HG03558 (cell line): Measurements from ENCODE around the gene HYI.

ENCODE experiments used
- ATAC-seq: cut with Tn5 transposase; IDR thresholded peaks from one replicate; pipeline ENCODE4 v1.9.1; 2021; ENCODE audit warnings: moderate number of reproducible peaks; ENCODE audit not compliant: unreplicated experiment; ENCODE audit errors: extremely low read depth

HYI gene

DNA sequence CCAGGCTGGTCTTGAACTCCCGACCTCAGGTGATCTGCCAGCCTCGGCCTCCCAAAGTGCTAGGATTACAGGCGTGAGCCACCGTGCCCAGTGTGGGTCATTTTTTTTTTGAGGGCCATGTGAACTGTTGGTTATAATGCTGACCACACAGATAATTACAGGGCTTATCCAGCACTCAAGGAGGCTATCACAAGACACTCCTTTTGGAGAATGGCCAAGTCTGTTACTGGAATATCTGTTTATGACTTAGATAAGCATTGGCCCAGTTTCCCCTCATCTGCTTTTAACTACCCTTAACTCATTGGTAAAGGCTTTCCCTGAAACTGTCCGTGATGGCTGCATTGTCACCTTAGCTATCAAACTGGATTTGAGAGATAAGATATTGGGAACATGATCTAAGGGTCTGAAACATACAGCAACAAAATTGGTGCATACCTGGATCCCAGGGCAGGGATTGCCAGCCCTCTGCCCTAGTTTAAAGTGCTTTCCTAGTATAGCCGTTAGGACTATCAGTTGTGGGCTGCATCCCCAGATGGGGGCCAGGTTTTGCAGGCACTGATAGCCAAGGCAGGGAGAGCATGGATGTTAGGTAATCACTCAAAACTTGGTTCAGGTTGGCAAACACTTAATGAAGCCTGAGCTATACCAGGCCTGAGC lies 48.4 kb downstream of the HYI start:
- ATAC-seq = no peak

DNA sequence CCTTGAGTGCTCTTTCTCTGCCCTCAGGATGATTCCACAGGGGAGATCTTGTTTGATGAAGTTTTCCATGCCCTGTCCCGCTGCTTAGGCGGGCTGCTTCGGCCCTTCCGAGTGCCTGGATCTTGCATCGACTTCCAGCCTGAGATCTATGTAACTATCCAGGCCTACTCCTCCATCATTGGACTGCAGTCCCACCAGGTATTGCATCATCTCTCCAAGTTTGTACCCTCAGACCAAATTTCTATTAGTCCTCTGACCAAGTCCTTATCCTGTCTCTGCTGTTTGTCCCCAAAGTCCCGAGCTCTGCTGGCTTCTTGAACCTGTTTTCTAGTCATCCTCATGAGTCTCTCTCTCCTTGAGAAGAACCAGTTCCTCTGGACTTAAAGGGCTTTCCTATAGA lies 49.4 kb downstream of the HYI start:
- ATAC-seq = no peak

DNA sequence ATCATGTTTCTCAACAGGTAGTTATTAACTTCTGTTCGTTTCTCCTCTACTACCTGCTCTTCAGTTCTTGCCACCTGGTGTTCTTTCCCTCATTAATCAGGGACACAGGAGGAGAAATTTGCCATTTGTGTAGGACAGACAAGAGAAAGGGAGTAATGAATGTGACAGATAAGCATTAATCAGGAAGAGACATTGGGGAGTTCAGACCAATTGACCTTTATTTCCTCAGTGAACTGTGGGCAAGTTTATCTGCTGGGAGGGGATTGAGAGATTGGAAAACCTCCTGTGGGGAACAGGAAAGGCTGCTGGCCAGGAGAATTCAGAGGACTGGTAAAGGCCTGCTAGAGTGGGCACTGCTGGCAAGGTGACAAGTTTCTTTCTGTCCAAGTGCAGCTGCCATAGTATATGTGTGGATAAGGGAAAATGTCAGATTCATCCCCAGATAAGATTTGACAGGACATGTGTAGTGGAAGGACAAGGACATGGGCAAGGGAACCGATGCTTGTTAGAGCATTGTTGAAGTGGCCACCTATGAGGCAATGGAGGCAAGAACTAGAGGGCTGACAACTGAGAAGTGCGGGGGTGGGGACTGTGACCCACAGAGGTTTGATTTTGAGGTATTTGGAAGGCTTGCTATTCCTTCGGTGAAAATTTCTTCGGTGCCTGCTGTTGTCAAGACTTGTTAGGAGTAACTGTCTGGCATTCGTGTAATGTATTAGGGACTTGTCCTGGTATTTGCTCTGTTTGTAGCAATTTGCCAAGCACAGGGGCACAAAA lies 51.5 kb downstream of the HYI start:
- no peak for ATAC-seq
